GM21737 (cell line): Measurements from ENCODE around the gene MOBP.

Source experiments
- ATAC-seq: cut with Tn5 transposase; IDR thresholded peaks from one replicate; pipeline ENCODE4 v1.9.1; 2021; ENCODE audit warnings: mild to moderate bottlenecking, moderate library complexity; ENCODE audit not compliant: unreplicated experiment

The MOBP gene

GRCh38 chr3:39533226-39533625 is 65.7 kb downstream of the MOBP start:
- no peak for ATAC-seq

GRCh38 chr3:39540162-39540921 is 72.9 kb downstream of the MOBP start:
- no peak for ATAC-seq

- no peak for ATAC-seq
Observed at GRCh38 chr3:39541442-39541841, 74.0 kb downstream of the MOBP start.

GRCh38 chr3:39541917-39542329 is 74.4 kb downstream of the MOBP start:
- no peak for ATAC-seq

- ATAC-seq, result no peak
Observed at GRCh38 chr3:39542588-39542988, 75.1 kb downstream of the MOBP start.

GRCh38 chr3:39548282-39548681 is 80.8 kb downstream of the MOBP start:
- ATAC-seq, result no peak

GRCh38 chr3:39550354-39551051 is 83.0 kb downstream of the MOBP start:
- ATAC-seq, result no peak
